Muscle of arm (tissue), 14 donors: ENCODE measurements around the gene OR4K1. TPM values are rescaled to one million over a fixed set of nuclear protein-coding genes. Genes with fewer than 3 reads are reported as not detected.
"Not testable (repeated sequence)": the region's sequence is repeated elsewhere in the genome, so short reads cannot be mapped to it uniquely, and the experiment has no call there.

Experiments used
- DNase-seq: peaks from one replicate; pipeline ENCODE4 v3.0.0-alpha.2; 2013
- long read RNA-seq, 11 donors: transcript quantifications; one replicate each; lab custom pipeline, GENCODE V29; 2026
- polyA plus RNA-seq, 12 donors: library from polyadenylated mRNA; unstranded; fragments of 120-200 nt; gene quantifications; one replicate each; pipeline ENCODE4 v1.2.1, GENCODE V29; 2013; ENCODE audit not compliant: insufficient read length in 12 of 12

The OR4K1 gene
- not detected for polyA plus RNA-seq
- long read RNA-seq, donor 1 = 0 reads
- long read RNA-seq, donor 2 = 0 reads
- long read RNA-seq, donor 3 = 0 reads
- long read RNA-seq, donor 4 = 0 reads
- long read RNA-seq, donor 5 = 0 reads
- long read RNA-seq, donor 6 = 0 reads
- long read RNA-seq, donor 7 = 0 reads
- long read RNA-seq, donor 8 = 0 reads
- long read RNA-seq, donor 9 = 0 reads
- long read RNA-seq, donor 10 = 0 reads
- long read RNA-seq, donor 11 = 0 reads

- DNase-seq = no peak
Observed at GRCh38 chr14:19930617-19931016, at the start of gene OR4K1. Gene OR4K1 (plus strand): TSS chr14:19930917. CDS start chr14:19935667, 4,750 bp downstream.

GRCh38 chr14:19895282-19895681 lies 35.4 kb upstream of the OR4K1 start:
- no peak for DNase-seq

- DNase-seq = no peak
Observed at GRCh38 chr14:19900999-19901398, 29.7 kb upstream of the OR4K1 start.

GRCh38 chr14:19902409-19902808 lies 28.3 kb upstream of the OR4K1 start:
- DNase-seq = no peak

- no peak for DNase-seq
Observed at GRCh38 chr14:19906665-19907064, 24.1 kb upstream of the OR4K1 start.

GRCh38 chr14:19911114-19911513 lies 19.6 kb upstream of the OR4K1 start:
- no peak for DNase-seq

DNA sequence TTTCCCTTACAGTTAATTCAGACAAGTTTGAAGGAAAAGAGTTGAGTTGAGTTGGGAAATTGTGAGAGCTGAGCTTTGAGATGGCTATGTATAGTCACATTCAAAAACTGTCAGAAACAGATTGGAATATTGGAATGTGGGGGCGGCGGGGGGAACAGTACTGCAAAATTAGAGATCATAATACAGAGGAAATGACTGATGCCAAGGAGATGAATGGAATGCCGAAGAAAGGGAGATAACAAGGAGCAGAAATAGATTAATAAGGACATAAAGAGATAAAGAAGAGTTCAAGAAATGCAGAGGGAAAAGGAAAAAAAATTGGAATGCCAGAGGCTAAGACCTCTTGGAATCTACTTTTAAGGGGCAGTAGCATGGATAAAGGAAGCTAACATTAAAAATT lies 13.5 kb upstream of the OR4K1 start:
- no peak for DNase-seq

- no peak for DNase-seq
Observed at GRCh38 chr14:19917955-19918518, 12.7 kb upstream of the OR4K1 start.

DNA sequence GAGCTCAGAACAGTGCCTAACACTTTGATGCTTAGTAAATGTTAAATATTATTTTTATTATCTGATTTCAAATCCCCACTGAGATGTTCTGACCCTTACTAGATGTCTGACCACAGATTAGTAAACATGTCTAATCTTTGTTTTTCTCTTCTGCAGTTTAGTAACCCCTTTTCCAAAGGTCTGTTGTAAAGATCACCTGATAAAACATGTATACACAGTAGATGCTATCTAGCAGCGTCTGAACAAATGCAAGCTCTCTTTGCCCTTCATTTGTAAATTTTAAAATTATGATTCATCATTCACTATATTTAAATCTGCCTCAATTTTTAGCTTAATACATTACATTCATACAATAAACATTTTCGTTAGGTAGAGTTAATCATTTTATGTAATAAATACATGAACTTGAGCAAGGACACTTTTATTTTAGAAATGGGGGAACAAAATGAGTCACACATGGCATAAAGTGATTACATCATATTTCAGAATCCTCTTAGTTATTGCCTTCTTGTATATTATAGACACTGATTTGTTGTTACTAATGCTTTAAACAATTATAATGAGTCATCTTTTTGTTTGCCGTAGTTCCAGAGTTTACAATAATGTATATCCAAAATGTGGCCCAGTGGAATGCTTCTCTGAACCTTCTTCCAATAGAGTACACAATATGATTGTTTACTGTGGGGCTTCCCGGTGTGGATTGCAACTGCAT lies 12.0 kb upstream of the OR4K1 start:
- no peak for DNase-seq

- DNase-seq = no peak
Observed at GRCh38 chr14:19920021-19920657, 10.6 kb upstream of the OR4K1 start, which contains the start of gene OR4K5. Gene OR4K5 (plus strand): TSS chr14:19920607. CDS start chr14:19920607, 0 bp downstream.

- DNase-seq = no peak
Observed at GRCh38 chr14:19941668-19942067, 11.0 kb downstream of the OR4K1 start.

DNA sequence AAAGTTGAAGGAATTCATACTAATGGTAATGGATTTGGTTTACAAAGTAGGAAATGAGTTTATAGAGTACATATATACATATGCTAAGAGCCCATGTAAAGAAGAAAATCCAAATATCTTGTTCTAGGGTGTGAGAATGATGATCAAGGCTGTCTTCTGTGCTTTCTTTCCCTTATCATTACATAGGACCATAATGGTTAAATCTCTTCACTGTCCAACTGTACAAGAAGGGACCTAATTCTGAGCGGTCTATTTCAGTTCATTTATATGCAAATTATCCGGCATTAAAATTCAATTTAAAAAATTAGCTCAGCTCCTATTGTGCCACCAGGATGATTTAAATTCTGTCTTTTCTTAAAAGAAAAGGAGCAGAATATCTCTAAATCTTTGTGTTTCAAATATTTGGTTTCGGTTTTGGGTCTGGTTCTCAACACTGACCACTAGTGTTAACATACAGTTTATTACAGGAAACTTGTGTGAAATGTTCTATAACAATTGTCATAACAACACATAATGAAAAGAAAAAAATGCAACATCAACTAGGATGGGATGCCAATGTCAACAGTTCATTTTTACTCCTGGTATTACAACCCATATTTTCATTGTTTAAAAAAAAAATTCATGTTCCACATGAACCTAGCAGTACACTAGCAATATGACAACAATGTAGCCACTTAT lies 16.8 kb downstream of the OR4K1 start:
- no peak for DNase-seq

DNA sequence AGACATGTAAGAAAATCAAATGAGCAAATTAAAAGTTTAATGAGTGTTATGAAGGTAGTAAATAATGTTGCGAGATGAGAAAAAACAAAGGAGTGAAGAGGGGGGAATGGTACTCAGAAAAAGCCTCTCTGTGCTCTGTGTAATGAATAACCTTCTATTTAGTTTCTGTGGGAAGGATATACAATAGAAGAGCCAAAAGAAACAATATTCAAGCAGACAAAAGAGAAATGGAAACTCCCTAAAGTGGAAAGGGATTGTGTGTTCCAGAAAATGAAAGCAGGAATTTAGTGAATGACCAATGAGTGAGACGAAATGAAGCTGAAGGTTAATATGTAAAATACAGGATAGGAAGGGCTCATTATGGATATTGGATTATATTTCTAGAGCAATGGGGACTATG lies 18.5 kb downstream of the OR4K1 start:
- DNase-seq = no peak

GRCh38 chr14:19969735-19970134 lies 39.0 kb downstream of the OR4K1 start:
- DNase-seq = not testable (repeated sequence)

DNA sequence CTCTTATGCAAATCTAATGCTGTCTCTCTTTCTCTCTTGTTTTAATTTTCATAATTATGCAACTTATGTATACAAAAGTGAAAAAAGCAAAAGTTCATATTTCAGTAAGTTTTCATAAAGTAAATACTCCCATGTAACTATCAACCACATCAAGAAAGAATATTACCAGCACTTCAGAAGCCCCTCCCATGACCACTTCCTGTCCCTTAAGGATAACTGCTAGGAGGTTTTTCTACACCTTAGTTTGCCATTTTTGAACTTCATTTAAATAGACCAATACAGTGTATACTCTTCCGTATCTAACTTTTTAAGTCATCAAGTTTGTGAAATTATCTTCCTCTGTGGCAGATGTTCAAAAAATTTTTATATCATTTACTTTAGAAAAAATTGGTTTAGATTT lies 44.1 kb downstream of the OR4K1 start:
- DNase-seq = no peak

GRCh38 chr14:19975291-19975690 lies 44.6 kb downstream of the OR4K1 start, which contains the start of gene OR4K15:
Gene OR4K15 (plus strand): TSS chr14:19975591. CDS start chr14:19975591, 0 bp downstream.
- no peak for DNase-seq

Other genes with a start within 250 kb of the OR4K1 start
- gene OR11H2, start 217.0 kb upstream of the OR4K1 start, polyA plus RNA-seq = not detected
- gene OR4Q3, start 187.3 kb upstream of the OR4K1 start, polyA plus RNA-seq = not detected
- gene OR4M1, start 157.4 kb upstream of the OR4K1 start, polyA plus RNA-seq = not detected
- gene OR4N2, start 127.1 kb upstream of the OR4K1 start, polyA plus RNA-seq = not detected
- under 1 TPM in 1 of 12 donors, not detected in 11; 0.01 TPM for gene OR4K2, start 55.8 kb upstream of the OR4K1 start, polyA plus RNA-seq
- not detected for gene OR4K5, start 10.3 kb upstream of the OR4K1 start, polyA plus RNA-seq
- gene OR4K15, start 44.7 kb downstream of the OR4K1 start, polyA plus RNA-seq = not detected
- gene OR4Q2, start 71.2 kb downstream of the OR4K1 start, polyA plus RNA-seq = not detected
- not detected for gene OR4K14, start 88.4 kb downstream of the OR4K1 start, polyA plus RNA-seq
- not detected for gene OR4K13, start 105.1 kb downstream of the OR4K1 start, polyA plus RNA-seq
- not detected for gene OR4L1, start 129.1 kb downstream of the OR4K1 start, polyA plus RNA-seq
- gene OR4K17, start 179.8 kb downstream of the OR4K1 start, polyA plus RNA-seq = under 1 TPM in 5 of 12 donors, not detected in 7; 0.03 to 0.07 (median 0.04) TPM
- gene OR4N5, start 207.9 kb downstream of the OR4K1 start, polyA plus RNA-seq = not detected